ENCODE measurements around the gene BMPER.

DNA sequence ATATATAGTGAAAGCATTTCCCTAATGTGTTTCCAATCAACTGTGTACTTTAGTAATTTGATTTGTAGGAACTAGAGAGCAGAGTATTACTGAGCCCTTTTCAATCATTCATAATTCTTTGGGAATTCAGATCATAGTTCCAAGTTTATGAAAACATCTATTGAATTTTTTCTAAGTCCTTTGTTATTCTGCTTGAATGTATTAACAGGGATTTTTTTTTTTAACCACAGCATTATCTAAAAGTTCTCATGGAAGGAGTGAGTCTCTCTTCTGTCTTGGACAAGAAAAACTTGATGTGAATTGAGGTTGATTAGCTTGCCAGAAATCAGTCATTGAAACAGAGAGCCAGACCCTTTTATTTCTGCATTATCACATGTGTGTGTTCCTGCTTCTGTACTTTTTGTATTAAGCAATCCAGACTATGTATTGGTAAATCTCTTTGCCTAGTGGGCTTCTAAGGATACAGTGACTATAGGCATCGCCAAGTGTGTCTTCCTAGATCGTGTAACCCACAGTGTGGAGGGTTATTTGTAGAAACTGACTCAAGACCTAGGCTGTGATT lies 59.9 kb downstream of the BMPER start:
- TF ChIP-seq, protein P1, sequence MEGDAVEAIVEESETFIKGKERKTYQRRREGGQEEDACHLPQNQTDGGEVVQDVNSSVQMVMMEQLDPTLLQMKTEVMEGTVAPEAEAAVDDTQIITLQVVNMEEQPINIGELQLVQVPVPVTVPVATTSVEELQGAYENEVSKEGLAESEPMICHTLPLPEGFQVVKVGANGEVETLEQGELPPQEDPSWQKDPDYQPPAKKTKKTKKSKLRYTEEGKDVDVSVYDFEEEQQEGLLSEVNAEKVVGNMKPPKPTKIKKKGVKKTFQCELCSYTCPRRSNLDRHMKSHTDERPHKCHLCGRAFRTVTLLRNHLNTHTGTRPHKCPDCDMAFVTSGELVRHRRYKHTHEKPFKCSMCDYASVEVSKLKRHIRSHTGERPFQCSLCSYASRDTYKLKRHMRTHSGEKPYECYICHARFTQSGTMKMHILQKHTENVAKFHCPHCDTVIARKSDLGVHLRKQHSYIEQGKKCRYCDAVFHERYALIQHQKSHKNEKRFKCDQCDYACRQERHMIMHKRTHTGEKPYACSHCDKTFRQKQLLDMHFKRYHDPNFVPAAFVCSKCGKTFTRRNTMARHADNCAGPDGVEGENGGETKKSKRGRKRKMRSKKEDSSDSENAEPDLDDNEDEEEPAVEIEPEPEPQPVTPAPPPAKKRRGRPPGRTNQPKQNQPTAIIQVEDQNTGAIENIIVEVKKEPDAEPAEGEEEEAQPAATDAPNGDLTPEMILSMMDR (IDR thresholded peaks at IDR 0.05): no peak
- TF ChIP-seq POLR2A (IDR thresholded peaks at IDR 0.05) (no peak), POLR2AphosphoS5 (IDR thresholded peaks at IDR 0.05) (no peak)

All from stomach (tissue), 4 donors.